GM18873 (cell line): ENCODE measurements around the gene ADAT3.

Experiments used
- ATAC-seq: cut with Tn5 transposase; IDR thresholded peaks from one replicate; pipeline ENCODE4 v1.9.1; 2021; ENCODE audit warnings: mild to moderate bottlenecking, moderate library complexity, moderate number of reproducible peaks; ENCODE audit not compliant: unreplicated experiment, low FRiP score

The ADAT3 gene

GRCh38 chr19:1905110-1905862 lies at the start of gene ADAT3, which contains the start of gene SCAMP4:
ADAT3 (plus strand) TSS chr19:1905399; CDS start chr19:1912048, 6,649 bp downstream.
SCAMP4 (plus strand) TSS chr19:1905399; CDS start chr19:1915020, 9,621 bp downstream.
- peak; percentile 54 for ATAC-seq

GRCh38 chr19:1855828-1856255 lies 49.4 kb upstream of the ADAT3 start:
- ATAC-seq = no peak

GRCh38 chr19:1856345-1856697 lies 48.9 kb upstream of the ADAT3 start:
- no peak for ATAC-seq

GRCh38 chr19:1856698-1857603 lies 48.2 kb upstream of the ADAT3 start:
- no peak for ATAC-seq

GRCh38 chr19:1857648-1858326 lies 47.4 kb upstream of the ADAT3 start:
- ATAC-seq = no peak

GRCh38 chr19:1858412-1859081 lies 46.7 kb upstream of the ADAT3 start:
- ATAC-seq = no peak

GRCh38 chr19:1859331-1859781 lies 45.8 kb upstream of the ADAT3 start:
- ATAC-seq = no peak

- ATAC-seq = no peak
Observed at GRCh38 chr19:1860042-1860775, 45.0 kb upstream of the ADAT3 start.

GRCh38 chr19:1860821-1861598 lies 44.2 kb upstream of the ADAT3 start:
- no peak for ATAC-seq

- ATAC-seq = no peak
Observed at GRCh38 chr19:1861599-1862031, 43.6 kb upstream of the ADAT3 start.

GRCh38 chr19:1862068-1862423 lies 43.2 kb upstream of the ADAT3 start:
- ATAC-seq = no peak

- ATAC-seq = no peak
Observed at GRCh38 chr19:1862424-1863327, 42.5 kb upstream of the ADAT3 start.

- ATAC-seq = no peak
Observed at GRCh38 chr19:1863328-1863637, 41.9 kb upstream of the ADAT3 start, which contains the start of gene KLF16. KLF16 (minus strand) TSS chr19:1863579; CDS start chr19:1863497, 82 bp downstream.

GRCh38 chr19:1863638-1864479 lies 41.3 kb upstream of the ADAT3 start:
- peak; percentile 30 for ATAC-seq

GRCh38 chr19:1864480-1865171 lies 40.6 kb upstream of the ADAT3 start:
- ATAC-seq = peak; percentile 30
